GM23338 (cell line): ENCODE results near the gene DEUP1. TPM values are rescaled to one million over a fixed set of nuclear protein-coding genes. Genes with fewer than 3 reads are reported as not detected.

Experiments used
- ATAC-seq: fragments of 200-7000 bp; cut with Tn5 transposase; 3 replicates; pipeline ENCODE4 v1.9.1; 2020
- DNase-seq: peaks from one replicate; pipeline ENCODE4 v3.0.0-alpha.2; 2015; ENCODE audit warnings: low spot score
- H2AFZ ChIP-seq: fragments of 200-600 bp; sonication (generic); 2 replicates; pipeline ENCODE4 v1.8.0; 2016; ENCODE audit warnings: antibody characterized with exemption, mild to moderate bottlenecking, moderate library complexity
- H3F3A ChIP-seq: fragments of 200-600 bp; sonication (generic); replicated peaks from 2 replicates; pipeline ENCODE4 v1.8.0; 2017; ENCODE audit warnings: antibody characterized with exemption, mixed run types, low read depth
- H3K27ac ChIP-seq: fragments of 200-600 bp; sonication (generic); 2 replicates; pipeline ENCODE4 v1.6.1; 2016; ENCODE audit warnings: low read depth
- H3K27me3 ChIP-seq: fragments of 200-600 bp; sonication (generic); 2 replicates; pipeline ENCODE4 v1.8.0; 2016; ENCODE audit warnings: mild to moderate bottlenecking, mixed run types, moderate library complexity; ENCODE audit not compliant: insufficient read depth
- H3K36me3 ChIP-seq: fragments of 200-600 bp; sonication (generic); 2 replicates; pipeline ENCODE4 v1.8.0; 2016; ENCODE audit warnings: mild to moderate bottlenecking; ENCODE audit not compliant: insufficient read depth
- H3K4me1 ChIP-seq: fragments of 200-600 bp; sonication (generic); 2 replicates; pipeline ENCODE4 v1.8.0; 2016; ENCODE audit warnings: mild to moderate bottlenecking, moderate library complexity; ENCODE audit not compliant: insufficient read depth
- H3K4me2 ChIP-seq: fragments of 200-600 bp; sonication (generic); 2 replicates; pipeline ENCODE4 v1.7.1; 2017; ENCODE audit warnings: mixed run types
- H3K4me3 ChIP-seq: fragments of 200-600 bp; sonication (generic); 2 replicates; pipeline ENCODE4 v1.6.1; 2016; ENCODE audit warnings: mixed run types
- H3K79me2 ChIP-seq: fragments of 200-600 bp; sonication (generic); replicated peaks from 2 replicates; pipeline ENCODE4 v1.8.0; 2017; ENCODE audit warnings: mild to moderate bottlenecking; ENCODE audit not compliant: insufficient read depth
- H3K9me2 ChIP-seq: fragments of 200-600 bp; sonication (generic); 2 replicates; pipeline ENCODE4 v1.8.0; 2017; ENCODE audit not compliant: insufficient read depth
- H4K20me1 ChIP-seq: fragments of 200-600 bp; sonication (generic); replicated peaks from 2 replicates; pipeline ENCODE4 v1.8.0; 2017; ENCODE audit warnings: mild to moderate bottlenecking; ENCODE audit not compliant: insufficient read depth
- H3K27ac Mint-ChIP-seq: 2 replicates; pipeline ENCODE4 v1.8.0; 2020; ENCODE audit warnings: inconsistent platforms, mild to moderate bottlenecking, moderate library complexity, mixed read lengths
- H3K27me3 Mint-ChIP-seq: 3 replicates; pipeline ENCODE4 v1.8.0; 2022; ENCODE audit warnings: low read depth, mild to moderate bottlenecking, moderate library complexity, mixed read lengths, inconsistent platforms; ENCODE audit not compliant: insufficient read depth, poor library complexity
- H3K36me3 Mint-ChIP-seq: 3 replicates; pipeline ENCODE4 v1.8.0; 2021; ENCODE audit warnings: low read depth, mild to moderate bottlenecking, inconsistent platforms, moderate library complexity, mixed read lengths
- H3K4me1 Mint-ChIP-seq: 3 replicates; pipeline ENCODE4 v1.8.0; 2020; ENCODE audit warnings: mild to moderate bottlenecking, inconsistent platforms, mixed read lengths
- H3K4me3 Mint-ChIP-seq: 3 replicates; pipeline ENCODE4 v1.8.0; 2021; ENCODE audit warnings: moderate library complexity, mild to moderate bottlenecking, inconsistent platforms, mixed read lengths
- H3K9me3 Mint-ChIP-seq: 3 replicates; pipeline ENCODE4 v1.8.0; 2020; ENCODE audit warnings: moderate library complexity, mild to moderate bottlenecking, inconsistent platforms, mixed read lengths
- CTCF ChIP-seq, 2 experiments: fragments of 200-600 bp in 1 of 2; sonication (generic) in 1 of 2; conservative IDR thresholded peaks; 2 replicates each; pipeline versions ENCODE4 v1.5.1 to v1.6.1; 2016 to 2017; ENCODE audit warnings: antibody characterized with exemption in 2 of 2, low read depth in 2 of 2, mild to moderate bottlenecking in 2 of 2, moderate library complexity in 1 of 2
- EZH2 ChIP-seq: fragments of 200-600 bp; sonication (generic); IDR thresholded peaks from one replicate; pipeline ENCODE4 v1.8.0; 2017; ENCODE audit warnings: antibody characterized with exemption, mild to moderate bottlenecking, low read depth; ENCODE audit not compliant: unreplicated experiment
- EZH2phosphoT487 ChIP-seq: fragments of 200-600 bp; sonication (generic); IDR thresholded peaks from one replicate; pipeline ENCODE4 v1.8.1; 2018; ENCODE audit warnings: antibody characterized with exemption; ENCODE audit not compliant: unreplicated experiment
- JUNB ChIP-seq: IDR thresholded peaks from one replicate; pipeline ENCODE4 v1.6.1; 2016; ENCODE audit warnings: antibody characterized with exemption; ENCODE audit not compliant: unreplicated experiment
- NANOG ChIP-seq: IDR thresholded peaks from 2 replicates; pipeline ENCODE4 v1.6.1; 2016; ENCODE audit warnings: antibody characterized with exemption, borderline replicate concordance
- POLR2AphosphoS5 ChIP-seq: IDR thresholded peaks from 2 replicates; pipeline ENCODE4 v1.6.1; 2016; ENCODE audit warnings: antibody characterized with exemption, low read depth
- STAT1 ChIP-seq: IDR thresholded peaks from one replicate; pipeline ENCODE4 v1.6.1; 2016; ENCODE audit warnings: antibody characterized with exemption; ENCODE audit not compliant: unreplicated experiment
- ZNF114 ChIP-seq: fragments of 250-450 bp; sonication (Bioruptor Pico); IDR thresholded peaks from 2 replicates; pipeline ENCODE4 v1.5.0; 2020; ENCODE audit warnings: mild to moderate bottlenecking, moderate library complexity
- ZNF331 ChIP-seq: fragments of 250-450 bp; sonication (Bioruptor Pico); IDR thresholded peaks from 2 replicates; pipeline ENCODE4 v1.5.0; 2020; ENCODE audit warnings: low read depth, mild to moderate bottlenecking, moderate library complexity
- polyA plus RNA-seq: library from polyadenylated mRNA; unstranded; fragments of >200 nt; fragmentation: Nextera tagmentation; extraction: Ambion mirVana; gene quantifications from 2 replicates; pipeline ENCODE4 v1.2.1, GENCODE V29; 2016
- total RNA-seq: library from RNA; depleted of rRNA; stranded (reverse); fragments of >200 nt; shearing (Covaris generic); gene quantifications from 2 replicates; pipeline ENCODE4 v1.2.3, GENCODE V29; 2014
- TF ChIP-seq, protein P1 (sequence below): fragments of 250-450 bp; sonication (Bioruptor Pico); IDR thresholded peaks from 2 replicates; pipeline ENCODE4 v1.5.0; 2020; ENCODE audit warnings: mild to moderate bottlenecking, moderate library complexity
- TF ChIP-seq, protein P2 (sequence below): IDR thresholded peaks from 2 replicates; pipeline ENCODE4 v1.6.1; 2016; ENCODE audit warnings: antibody characterized with exemption
- TF ChIP-seq, protein P3 (sequence below): IDR thresholded peaks from one replicate; pipeline ENCODE4 v1.6.1; 2018; ENCODE audit warnings: antibody characterized with exemption; ENCODE audit not compliant: unreplicated experiment

DEUP1 gene
- total and polyA plus RNA-seq, 2 experiments from 2014 or later, result 0.63 to 1.7 TPM

- no peaks in the 10 kb centered on the region for H3K4me1 ChIP-seq
- H3F3A ChIP-seq, result no peaks in the 10 kb centered on the region
- Mint-ChIP-seq H3K27ac (no peak overlapping the region), H3K27me3 (peaks cover 2% of the 10 kb centered on the region), H3K36me3 (peaks cover 4% of the 10 kb centered on the region; the same call in 1 of the 3 replicates), H3K9me3 (peaks cover 7% of the 10 kb centered on the region; the same call in 2 of the 3 replicates), H3K4me3 (no peak overlapping the region), H3K4me1 (no peaks in the 10 kb centered on the region)
- H3K27me3 ChIP-seq, result no peaks in the 10 kb centered on the region
- ATAC-seq (no peak), DNase-seq (no peak)
- H3K9me2 ChIP-seq, result no peaks in the 10 kb centered on the region
- no peaks in the 10 kb centered on the region for H3K79me2 ChIP-seq
- no peak overlapping the region for H3K27ac ChIP-seq
- H2AFZ ChIP-seq, result no peak overlapping the region
- H4K20me1 ChIP-seq, result no peaks in the 10 kb centered on the region
- H3K36me3 ChIP-seq, result no peaks in the 10 kb centered on the region
- TF ChIP-seq JUNB (no peak), POLR2AphosphoS5 (no peak), EZH2 (no peak), CTCF (conservative IDR thresholded peaks at IDR 0.05; ENCODE audit: low read depth in 2 of 2) (no peak), NANOG (no peak), ZNF331 (no peak), STAT1 (no peak), EZH2phosphoT487 (no peak), ZNF114 (no peak)
- TF ChIP-seq, protein P1, sequence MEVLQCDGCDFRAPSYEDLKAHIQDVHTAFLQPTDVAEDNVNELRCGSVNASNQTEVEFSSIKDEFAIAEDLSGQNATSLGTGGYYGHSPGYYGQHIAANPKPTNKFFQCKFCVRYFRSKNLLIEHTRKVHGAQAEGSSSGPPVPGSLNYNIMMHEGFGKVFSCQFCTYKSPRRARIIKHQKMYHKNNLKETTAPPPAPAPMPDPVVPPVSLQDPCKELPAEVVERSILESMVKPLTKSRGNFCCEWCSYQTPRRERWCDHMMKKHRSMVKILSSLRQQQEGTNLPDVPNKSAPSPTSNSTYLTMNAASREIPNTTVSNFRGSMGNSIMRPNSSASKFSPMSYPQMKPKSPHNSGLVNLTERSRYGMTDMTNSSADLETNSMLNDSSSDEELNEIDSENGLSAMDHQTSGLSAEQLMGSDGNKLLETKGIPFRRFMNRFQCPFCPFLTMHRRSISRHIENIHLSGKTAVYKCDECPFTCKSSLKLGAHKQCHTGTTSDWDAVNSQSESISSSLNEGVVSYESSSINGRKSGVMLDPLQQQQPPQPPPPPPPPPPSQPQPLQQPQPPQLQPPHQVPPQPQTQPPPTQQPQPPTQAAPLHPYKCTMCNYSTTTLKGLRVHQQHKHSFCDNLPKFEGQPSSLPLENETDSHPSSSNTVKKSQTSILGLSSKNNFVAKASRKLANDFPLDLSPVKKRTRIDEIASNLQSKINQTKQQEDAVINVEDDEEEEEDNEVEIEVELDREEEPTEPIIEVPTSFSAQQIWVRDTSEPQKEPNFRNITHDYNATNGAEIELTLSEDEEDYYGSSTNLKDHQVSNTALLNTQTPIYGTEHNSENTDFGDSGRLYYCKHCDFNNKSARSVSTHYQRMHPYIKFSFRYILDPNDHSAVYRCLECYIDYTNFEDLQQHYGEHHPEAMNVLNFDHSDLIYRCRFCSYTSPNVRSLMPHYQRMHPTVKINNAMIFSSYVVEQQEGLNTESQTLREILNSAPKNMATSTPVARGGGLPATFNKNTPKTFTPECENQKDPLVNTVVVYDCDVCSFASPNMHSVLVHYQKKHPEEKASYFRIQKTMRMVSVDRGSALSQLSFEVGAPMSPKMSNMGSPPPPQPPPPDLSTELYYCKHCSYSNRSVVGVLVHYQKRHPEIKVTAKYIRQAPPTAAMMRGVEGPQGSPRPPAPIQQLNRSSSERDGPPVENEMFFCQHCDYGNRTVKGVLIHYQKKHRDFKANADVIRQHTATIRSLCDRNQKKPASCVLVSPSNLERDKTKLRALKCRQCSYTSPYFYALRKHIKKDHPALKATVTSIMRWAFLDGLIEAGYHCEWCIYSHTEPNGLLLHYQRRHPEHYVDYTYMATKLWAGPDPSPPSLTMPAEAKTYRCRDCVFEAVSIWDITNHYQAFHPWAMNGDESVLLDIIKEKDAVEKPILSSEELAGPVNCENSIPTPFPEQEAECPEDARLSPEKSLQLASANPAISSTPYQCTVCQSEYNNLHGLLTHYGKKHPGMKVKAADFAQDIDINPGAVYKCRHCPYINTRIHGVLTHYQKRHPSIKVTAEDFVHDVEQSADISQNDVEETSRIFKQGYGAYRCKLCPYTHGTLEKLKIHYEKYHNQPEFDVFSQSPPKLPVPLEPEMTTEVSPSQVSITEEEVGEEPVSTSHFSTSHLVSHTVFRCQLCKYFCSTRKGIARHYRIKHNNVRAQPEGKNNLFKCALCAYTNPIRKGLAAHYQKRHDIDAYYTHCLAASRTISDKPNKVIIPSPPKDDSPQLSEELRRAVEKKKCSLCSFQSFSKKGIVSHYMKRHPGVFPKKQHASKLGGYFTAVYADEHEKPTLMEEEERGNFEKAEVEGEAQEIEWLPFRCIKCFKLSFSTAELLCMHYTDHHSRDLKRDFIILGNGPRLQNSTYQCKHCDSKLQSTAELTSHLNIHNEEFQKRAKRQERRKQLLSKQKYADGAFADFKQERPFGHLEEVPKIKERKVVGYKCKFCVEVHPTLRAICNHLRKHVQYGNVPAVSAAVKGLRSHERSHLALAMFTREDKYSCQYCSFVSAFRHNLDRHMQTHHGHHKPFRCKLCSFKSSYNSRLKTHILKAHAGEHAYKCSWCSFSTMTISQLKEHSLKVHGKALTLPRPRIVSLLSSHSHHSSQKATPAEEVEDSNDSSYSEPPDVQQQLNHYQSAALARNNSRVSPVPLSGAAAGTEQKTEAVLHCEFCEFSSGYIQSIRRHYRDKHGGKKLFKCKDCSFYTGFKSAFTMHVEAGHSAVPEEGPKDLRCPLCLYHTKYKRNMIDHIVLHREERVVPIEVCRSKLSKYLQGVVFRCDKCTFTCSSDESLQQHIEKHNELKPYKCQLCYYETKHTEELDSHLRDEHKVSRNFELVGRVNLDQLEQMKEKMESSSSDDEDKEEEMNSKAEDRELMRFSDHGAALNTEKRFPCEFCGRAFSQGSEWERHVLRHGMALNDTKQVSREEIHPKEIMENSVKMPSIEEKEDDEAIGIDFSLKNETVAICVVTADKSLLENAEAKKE (CRISPR knock-in tag), result no peak
- TF ChIP-seq, protein P2, sequence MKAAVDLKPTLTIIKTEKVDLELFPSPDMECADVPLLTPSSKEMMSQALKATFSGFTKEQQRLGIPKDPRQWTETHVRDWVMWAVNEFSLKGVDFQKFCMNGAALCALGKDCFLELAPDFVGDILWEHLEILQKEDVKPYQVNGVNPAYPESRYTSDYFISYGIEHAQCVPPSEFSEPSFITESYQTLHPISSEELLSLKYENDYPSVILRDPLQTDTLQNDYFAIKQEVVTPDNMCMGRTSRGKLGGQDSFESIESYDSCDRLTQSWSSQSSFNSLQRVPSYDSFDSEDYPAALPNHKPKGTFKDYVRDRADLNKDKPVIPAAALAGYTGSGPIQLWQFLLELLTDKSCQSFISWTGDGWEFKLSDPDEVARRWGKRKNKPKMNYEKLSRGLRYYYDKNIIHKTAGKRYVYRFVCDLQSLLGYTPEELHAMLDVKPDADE, result no peak
- TF ChIP-seq, protein P3, sequence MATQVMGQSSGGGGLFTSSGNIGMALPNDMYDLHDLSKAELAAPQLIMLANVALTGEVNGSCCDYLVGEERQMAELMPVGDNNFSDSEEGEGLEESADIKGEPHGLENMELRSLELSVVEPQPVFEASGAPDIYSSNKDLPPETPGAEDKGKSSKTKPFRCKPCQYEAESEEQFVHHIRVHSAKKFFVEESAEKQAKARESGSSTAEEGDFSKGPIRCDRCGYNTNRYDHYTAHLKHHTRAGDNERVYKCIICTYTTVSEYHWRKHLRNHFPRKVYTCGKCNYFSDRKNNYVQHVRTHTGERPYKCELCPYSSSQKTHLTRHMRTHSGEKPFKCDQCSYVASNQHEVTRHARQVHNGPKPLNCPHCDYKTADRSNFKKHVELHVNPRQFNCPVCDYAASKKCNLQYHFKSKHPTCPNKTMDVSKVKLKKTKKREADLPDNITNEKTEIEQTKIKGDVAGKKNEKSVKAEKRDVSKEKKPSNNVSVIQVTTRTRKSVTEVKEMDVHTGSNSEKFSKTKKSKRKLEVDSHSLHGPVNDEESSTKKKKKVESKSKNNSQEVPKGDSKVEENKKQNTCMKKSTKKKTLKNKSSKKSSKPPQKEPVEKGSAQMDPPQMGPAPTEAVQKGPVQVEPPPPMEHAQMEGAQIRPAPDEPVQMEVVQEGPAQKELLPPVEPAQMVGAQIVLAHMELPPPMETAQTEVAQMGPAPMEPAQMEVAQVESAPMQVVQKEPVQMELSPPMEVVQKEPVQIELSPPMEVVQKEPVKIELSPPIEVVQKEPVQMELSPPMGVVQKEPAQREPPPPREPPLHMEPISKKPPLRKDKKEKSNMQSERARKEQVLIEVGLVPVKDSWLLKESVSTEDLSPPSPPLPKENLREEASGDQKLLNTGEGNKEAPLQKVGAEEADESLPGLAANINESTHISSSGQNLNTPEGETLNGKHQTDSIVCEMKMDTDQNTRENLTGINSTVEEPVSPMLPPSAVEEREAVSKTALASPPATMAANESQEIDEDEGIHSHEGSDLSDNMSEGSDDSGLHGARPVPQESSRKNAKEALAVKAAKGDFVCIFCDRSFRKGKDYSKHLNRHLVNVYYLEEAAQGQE, result no peak
- no peak overlapping the region for H3K4me2 ChIP-seq
- H3K4me3 ChIP-seq, result no peak overlapping the region
These were observed 6.8 kb upstream of the DEUP1 start for GRCh38 chr11:93323747-93324146.
